ENCODE data around the gene MRPL19. TPM values are rescaled to one million over a fixed set of nuclear protein-coding genes. Genes with fewer than 3 reads are reported as not detected.

MRPL19 gene
- polyA plus RNA-seq, 1 experiment: 13.9 TPM

DNA sequence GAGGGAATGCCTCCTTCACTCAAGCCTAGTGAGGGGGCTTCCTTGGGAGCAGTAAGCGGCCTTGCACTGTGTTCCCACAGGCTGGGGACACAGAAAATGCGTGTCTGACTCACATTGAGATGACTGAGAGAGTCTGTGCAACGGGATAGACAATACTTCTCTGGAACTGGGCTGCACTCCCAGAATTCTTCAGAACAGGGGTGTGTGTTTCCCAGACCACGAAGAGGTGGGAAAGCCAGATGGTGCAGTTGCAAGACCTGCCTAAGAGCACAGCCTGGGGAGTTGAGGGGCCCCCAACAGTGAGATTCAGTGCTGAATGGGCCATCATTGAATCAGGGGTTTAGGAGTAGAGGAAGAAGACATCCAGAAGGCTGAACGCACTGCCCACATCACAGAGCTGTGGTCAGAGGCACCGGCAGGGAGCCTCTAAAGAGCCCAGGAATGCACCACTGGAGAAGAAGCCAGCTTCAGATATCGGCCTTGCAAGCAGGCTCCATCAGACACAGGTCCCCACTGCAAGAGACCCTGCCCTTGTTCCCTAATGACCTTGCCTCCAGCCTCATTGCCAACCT, 36.6 kb upstream of the MRPL19 start:
- ChIA-PET POLR2A (no interaction called here), CTCF (interaction anchor here (0.6 to 3.6 kb wide), 22 partner anchors 10 to 152 kb away, joined by 3 to 215 read pairs (median 6); partner anchors contain the start of genes EVA1A and MRPL19)
- Histone ChIP-seq H3K36me3 (ENCODE audit: control insufficient read depth, insufficient read depth, low read length) (no peaks in the 10 kb centered on the region), H3K27me3 (ENCODE audit: control insufficient read depth, insufficient read depth, low read length) (peaks cover 1% of the 10 kb centered on the region), H3K4me3 (ENCODE audit: low read depth, low read length) (no peak overlapping the region)
- no peak for TF ChIP-seq CTCF (IDR thresholded peaks at IDR 0.05; ENCODE audit: insufficient read depth, low read depth, low read length)
- no peak for DNase-seq (ENCODE audit: low read depth)

DNA sequence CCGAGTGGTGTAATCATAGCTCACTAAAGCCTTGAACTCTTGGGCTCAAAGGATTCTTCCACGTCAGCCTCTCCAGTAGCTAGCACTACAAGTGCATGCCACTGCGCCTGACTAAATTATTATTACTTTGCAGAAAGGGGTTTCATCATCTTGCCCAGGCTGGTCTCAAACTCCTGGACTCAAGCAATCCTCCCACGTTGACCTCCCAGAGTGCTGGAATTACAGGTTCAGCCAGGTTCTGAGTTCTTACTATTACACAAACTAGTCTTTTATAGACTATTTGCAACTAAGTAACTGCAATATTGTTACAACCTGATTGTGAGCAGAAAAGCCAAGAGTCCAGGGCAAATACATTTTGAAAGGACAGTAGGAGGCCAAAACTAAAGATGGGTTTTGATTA, 35.9 kb upstream of the MRPL19 start:
- TF ChIP-seq CTCF (IDR thresholded peaks at IDR 0.05; ENCODE audit: insufficient read depth, low read depth, low read length): no peak
- ChIA-PET POLR2A (no interaction called here), CTCF (interaction anchor here (0.9 to 3.6 kb wide), 10 partner anchors 9 to 150 kb away, joined by 3 to 215 read pairs (median 24); partner anchors contain the start of gene EVA1A)
- H3K4me3 ChIP-seq (ENCODE audit: low read depth, low read length): no peak overlapping the region
- DNase-seq (ENCODE audit: low read depth): no peak
- H3K36me3 ChIP-seq (ENCODE audit: control insufficient read depth, insufficient read depth, low read length): no peaks in the 10 kb centered on the region
- peaks cover 1% of the 10 kb centered on the region for H3K27me3 ChIP-seq (ENCODE audit: control insufficient read depth, insufficient read depth, low read length)

DNA sequence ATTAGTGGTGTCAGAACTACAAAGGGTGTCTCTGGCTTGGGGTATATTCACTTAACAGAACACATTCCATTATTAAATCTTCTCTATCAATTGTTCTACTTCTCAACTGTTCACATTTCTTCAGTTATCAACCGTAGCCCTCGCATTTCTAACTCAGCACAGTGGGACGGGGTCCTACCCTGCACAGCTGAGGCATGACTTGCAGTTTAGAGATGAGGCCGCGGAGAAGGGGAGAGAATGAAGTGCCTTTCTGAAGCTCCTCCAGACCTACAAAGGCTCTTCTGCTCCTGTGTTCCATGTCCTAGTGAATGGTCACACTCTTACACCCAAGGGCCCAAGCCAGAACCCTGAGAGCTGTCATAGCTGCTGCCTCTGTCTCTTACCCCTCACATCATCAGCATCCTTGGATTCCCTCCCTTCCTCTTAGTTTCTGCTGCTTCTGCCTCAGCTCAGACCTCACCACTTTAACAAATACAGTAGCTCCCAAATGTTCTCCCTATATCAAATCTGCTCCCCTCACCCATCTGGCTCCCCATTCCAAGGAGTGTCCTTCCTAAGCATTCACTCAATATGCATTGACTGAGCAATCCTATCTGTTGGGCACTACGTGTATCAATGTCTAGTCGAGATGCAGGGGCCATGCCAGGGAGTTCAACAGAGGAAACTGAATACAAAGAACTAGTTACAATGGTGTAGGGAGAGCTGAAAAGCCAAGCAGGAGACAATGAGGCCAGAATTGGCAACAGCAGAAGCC, 34.3 kb upstream of the MRPL19 start:
- ChIA-PET CTCF (interaction anchor here (0.6 to 5.6 kb wide), 10 partner anchors 16 to 148 kb away, joined by 3 to 82 read pairs (median 3); no protein-coding TSS in a partner anchor), POLR2A (no interaction called here)
- no peak overlapping the region for H3K4me3 ChIP-seq (ENCODE audit: low read depth, low read length)
- no peak for TF ChIP-seq CTCF (IDR thresholded peaks at IDR 0.05; ENCODE audit: insufficient read depth, low read depth, low read length)
- H3K27me3 ChIP-seq (ENCODE audit: control insufficient read depth, insufficient read depth, low read length): peaks cover 1% of the 10 kb centered on the region
- H3K36me3 ChIP-seq (ENCODE audit: control insufficient read depth, insufficient read depth, low read length): no peaks in the 10 kb centered on the region
- DNase-seq (ENCODE audit: low read depth): no peak

- ChIA-PET POLR2A (no interaction called here), CTCF (interaction anchor here (0.6 to 5.6 kb wide), 9 partner anchors 15 to 148 kb away, joined by 3 to 82 read pairs (median 3); no protein-coding TSS in a partner anchor)
- no peak for TF ChIP-seq CTCF (IDR thresholded peaks at IDR 0.05; ENCODE audit: insufficient read depth, low read depth, low read length)
- no peak overlapping the region for H3K4me3 ChIP-seq (ENCODE audit: low read depth, low read length)
- no peak for DNase-seq (ENCODE audit: low read depth)
- peaks cover 1% of the 10 kb centered on the region for H3K27me3 ChIP-seq (ENCODE audit: control insufficient read depth, insufficient read depth, low read length)
- no peaks in the 10 kb centered on the region for H3K36me3 ChIP-seq (ENCODE audit: control insufficient read depth, insufficient read depth, low read length)
These were observed 33.7 kb upstream of the MRPL19 start for GRCh38 chr2:75612862-75613243.

- ChIA-PET CTCF (interaction anchor here (0.7 to 5.6 kb wide), 3 partner anchors 14 to 633 kb away, joined by 3 to 82 read pairs (median 5); no protein-coding TSS in a partner anchor), POLR2A (no interaction called here)
- H3K4me3 ChIP-seq (ENCODE audit: low read depth, low read length): no peak overlapping the region
- peaks cover 1% of the 10 kb centered on the region for H3K27me3 ChIP-seq (ENCODE audit: control insufficient read depth, insufficient read depth, low read length)
- TF ChIP-seq CTCF (IDR thresholded peaks at IDR 0.05; ENCODE audit: insufficient read depth, low read depth, low read length): no peak
- H3K36me3 ChIP-seq (ENCODE audit: control insufficient read depth, insufficient read depth, low read length): no peaks in the 10 kb centered on the region
- DNase-seq (ENCODE audit: low read depth): no peak
These were observed 32.4 kb upstream of the MRPL19 start for GRCh38 chr2:75614162-75614651.
